Panc1 (cell line): ENCODE results near the gene APOB.

Experiments used
- POLR2AphosphoS5 ChIP-seq: IDR thresholded peaks from 2 replicates; pipeline ENCODE4 v1.6.1; 2012; ENCODE audit warnings: mild to moderate bottlenecking, low read depth, low read length, moderate library complexity
- TCF7L2 ChIP-seq: IDR thresholded peaks from 2 replicates; pipeline ENCODE4 v1.6.1; 2011; ENCODE audit warnings: mild to moderate bottlenecking, low read depth, low read length, inconsistent platforms
- TF ChIP-seq, protein P1 (sequence below): fragments of 450-650 bp; IDR thresholded peaks from 2 replicates; pipeline ENCODE4 v1.5.1; 2017; ENCODE audit warnings: mild to moderate bottlenecking

DNA sequence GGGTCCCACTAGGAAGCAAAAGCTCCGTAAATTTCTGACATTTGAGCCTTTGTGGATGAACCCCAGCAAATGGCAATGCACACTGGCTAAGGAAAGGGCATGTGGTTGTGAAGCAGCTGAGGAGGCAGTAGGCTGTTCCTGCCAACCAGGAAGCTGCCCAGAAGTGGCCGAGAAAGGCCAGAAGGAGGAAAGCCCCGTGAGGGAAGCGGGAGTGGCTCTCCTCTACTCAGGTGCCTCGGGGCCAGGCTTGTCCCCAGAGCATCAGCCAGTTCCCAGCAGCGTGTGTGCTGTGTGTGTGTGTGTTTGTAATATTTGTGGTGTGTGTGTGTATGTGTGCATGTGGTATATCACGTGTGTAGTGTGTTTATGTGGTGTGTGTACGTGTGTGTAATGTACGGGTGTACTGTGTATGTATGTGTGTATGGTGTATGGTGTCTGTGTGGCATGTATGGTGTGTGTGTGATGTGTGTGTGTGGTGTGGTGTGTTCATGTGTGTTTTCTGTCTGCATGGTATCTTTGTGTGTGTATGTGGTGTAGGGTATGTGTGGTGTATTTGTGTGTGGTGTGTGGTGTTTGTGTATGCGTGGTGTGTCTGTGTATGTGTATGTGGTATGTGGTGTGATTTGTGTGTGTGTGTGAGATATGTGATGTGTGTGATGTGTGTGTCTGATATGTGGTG, 90.6 kb downstream of the APOB start:
- TF ChIP-seq, protein P1, sequence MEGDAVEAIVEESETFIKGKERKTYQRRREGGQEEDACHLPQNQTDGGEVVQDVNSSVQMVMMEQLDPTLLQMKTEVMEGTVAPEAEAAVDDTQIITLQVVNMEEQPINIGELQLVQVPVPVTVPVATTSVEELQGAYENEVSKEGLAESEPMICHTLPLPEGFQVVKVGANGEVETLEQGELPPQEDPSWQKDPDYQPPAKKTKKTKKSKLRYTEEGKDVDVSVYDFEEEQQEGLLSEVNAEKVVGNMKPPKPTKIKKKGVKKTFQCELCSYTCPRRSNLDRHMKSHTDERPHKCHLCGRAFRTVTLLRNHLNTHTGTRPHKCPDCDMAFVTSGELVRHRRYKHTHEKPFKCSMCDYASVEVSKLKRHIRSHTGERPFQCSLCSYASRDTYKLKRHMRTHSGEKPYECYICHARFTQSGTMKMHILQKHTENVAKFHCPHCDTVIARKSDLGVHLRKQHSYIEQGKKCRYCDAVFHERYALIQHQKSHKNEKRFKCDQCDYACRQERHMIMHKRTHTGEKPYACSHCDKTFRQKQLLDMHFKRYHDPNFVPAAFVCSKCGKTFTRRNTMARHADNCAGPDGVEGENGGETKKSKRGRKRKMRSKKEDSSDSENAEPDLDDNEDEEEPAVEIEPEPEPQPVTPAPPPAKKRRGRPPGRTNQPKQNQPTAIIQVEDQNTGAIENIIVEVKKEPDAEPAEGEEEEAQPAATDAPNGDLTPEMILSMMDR = no peak
- TF ChIP-seq TCF7L2 (no peak), POLR2AphosphoS5 (no peak)
